GM12873 (cell line): Measurements from ENCODE around the gene P2RY6.

Source experiments
- TF ChIP-seq, protein P1 (sequence below): IDR thresholded peaks from 2 replicates; pipeline ENCODE4 v1.5.1; 2012; ENCODE audit warnings: low read depth, mild to moderate bottlenecking, moderate library complexity, low read length, control low read depth; ENCODE audit not compliant: insufficient read depth; ENCODE audit errors: missing control alignments

P2RY6 gene

DNA sequence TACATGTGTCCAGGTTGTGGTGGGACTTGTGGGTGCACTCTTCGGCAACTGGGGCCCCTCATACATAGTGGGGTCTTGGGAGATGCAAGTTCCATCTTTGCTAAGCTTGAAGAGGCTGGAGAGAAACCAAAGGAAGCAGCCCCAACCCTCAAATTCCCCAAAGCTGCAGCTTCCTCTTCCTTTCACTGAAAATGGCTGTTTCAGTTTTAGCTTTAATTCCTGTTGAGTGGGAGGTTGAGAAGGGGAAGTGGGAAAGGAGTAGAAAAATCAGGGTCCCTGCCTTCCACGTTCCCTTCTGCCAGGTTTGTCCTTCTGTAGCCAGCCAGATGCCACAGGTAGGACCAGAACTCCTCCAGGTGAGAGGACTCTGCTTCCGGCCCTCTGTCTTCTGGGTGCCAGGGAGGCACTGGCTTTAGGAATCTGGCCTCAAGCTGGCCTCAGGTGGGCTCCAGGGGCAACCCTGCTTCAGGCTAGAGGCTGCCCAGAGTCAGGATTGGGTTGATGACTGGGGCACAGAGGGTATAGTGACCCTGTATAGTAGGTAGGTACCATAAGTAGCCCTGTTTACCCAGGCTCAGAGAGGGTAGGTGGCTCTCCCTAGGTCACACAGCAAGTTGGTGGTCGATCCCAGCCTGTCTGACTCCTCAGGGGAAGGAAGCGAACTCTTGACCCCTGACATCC, 16.2 kb downstream of the P2RY6 start:
- TF ChIP-seq, protein P1, sequence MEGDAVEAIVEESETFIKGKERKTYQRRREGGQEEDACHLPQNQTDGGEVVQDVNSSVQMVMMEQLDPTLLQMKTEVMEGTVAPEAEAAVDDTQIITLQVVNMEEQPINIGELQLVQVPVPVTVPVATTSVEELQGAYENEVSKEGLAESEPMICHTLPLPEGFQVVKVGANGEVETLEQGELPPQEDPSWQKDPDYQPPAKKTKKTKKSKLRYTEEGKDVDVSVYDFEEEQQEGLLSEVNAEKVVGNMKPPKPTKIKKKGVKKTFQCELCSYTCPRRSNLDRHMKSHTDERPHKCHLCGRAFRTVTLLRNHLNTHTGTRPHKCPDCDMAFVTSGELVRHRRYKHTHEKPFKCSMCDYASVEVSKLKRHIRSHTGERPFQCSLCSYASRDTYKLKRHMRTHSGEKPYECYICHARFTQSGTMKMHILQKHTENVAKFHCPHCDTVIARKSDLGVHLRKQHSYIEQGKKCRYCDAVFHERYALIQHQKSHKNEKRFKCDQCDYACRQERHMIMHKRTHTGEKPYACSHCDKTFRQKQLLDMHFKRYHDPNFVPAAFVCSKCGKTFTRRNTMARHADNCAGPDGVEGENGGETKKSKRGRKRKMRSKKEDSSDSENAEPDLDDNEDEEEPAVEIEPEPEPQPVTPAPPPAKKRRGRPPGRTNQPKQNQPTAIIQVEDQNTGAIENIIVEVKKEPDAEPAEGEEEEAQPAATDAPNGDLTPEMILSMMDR, result no peak

DNA sequence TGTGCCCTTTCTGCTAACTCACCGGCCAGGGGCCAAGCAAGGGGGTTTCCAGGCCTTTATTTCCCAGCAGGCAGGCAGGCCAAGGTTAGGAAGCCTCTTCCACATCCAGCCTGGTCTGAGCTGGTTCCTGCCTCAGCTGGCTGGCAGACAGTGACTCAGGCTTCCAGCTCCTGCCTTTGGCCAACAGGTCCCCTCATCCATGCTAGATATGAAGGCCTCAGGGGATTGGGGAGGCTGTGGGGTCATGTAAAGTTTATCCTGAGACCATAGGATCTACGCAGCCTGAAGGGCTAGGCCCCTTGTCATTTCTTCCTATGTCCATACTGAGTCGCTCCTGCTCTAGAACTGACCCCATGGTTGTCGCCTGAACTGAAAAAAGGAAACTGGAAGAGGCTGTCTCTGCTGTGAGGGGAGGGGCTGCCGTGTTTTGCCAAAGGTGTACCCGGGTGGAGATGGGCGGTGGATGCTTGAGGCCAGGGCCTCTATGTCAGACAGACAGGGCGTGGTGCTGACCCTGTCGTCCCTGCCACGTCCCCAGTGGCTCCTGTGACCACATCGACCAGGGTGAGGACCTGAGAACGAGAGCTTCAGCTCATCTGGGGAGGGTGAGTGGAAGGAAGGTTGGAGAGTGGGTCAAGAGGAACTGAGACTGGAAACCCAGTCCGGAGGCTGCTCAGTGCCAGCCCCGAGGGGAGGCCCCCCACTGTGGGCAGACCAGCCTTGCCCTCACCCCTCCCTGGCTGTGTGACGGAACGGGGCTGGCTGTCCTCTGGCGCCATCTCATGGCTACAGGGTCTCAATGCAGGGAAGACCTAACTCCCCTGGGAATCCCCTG, 17.0 kb downstream of the P2RY6 start:
- TF ChIP-seq, protein P1, result peak; percentile 98

- TF ChIP-seq, protein P1, result no peak
Measured at GRCh38 chr11:73290536-73290935, 18.4 kb downstream of the P2RY6 start.

DNA sequence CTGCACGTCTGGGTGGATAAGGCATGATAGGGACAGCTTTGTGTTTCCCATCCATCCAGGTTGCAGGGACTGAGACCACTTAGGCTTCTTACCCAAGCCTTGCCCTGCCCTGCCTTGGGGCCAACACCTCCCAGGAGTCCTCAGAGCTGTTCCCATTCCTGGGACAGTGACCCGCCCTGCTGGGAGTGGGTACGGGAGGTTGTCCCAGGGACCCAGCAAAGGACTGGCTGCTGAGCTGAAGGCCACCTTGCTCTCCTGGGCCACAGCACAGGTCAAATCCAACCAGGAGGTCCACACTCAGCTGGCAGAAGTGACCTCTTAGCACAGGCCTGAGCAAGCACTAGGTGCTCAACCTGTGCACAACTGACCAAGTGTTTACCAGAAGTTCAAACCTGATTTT, 19.1 kb downstream of the P2RY6 start:
- TF ChIP-seq, protein P1, result no peak

GRCh38 chr11:73291781-73292524, 19.8 kb downstream of the P2RY6 start:
- TF ChIP-seq, protein P1, result no peak

DNA sequence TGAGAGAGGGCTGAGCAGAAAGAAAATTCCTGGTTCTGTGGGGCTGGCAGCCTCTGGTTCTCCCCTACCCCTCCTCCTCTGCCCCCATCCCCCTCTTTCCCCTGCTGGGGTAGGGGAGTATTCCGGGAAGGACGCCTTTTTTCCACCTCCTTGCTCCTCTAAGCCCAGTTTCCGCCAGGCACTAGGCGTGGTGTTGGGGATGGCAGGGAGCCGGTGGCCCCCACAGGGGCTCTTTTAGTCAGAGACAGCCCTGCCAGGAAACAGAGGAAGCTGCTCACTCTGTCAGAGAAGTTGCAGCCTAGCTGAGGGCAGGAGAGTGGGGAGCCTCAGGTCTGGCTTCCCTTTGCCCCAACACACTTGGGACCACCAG, 20.4 kb downstream of the P2RY6 start:
- TF ChIP-seq, protein P1, result no peak

DNA sequence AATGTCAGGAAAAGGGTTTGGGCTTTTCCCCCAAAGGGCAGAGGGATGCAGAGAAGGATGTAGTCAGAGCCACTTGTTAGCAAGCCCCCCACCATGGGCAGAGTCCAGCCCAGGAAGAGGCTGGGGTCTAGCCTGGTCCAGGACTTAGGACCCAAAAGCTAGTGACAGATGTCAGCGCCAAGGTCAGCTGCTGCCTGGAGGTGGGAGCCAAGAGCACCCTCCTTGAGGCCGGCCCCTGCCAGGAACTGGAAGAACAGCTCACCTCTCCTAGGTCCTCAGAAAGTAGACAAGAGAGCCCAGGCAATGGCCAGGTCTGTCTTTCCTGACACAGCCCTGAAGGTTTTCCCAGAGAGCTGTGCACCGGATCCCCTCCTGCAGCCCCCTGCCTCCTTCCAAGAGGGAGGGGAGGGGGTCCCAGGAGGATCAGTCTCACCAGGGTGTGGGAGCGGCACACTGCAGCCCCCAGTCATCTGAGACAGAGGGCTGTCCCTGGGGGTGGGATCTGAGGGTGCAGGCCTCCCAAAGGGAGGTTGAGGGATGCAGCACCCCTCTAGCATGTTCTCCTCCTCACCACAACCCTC, 21.3 kb downstream of the P2RY6 start:
- TF ChIP-seq, protein P1, result no peak
